H9 (cell line): ENCODE results near the gene EIF3A. TPM values are rescaled to one million over a fixed set of nuclear protein-coding genes. Genes with fewer than 3 reads are reported as not detected.

Experiments
- DNase-seq: peaks from one replicate; pipeline ENCODE4 v3.0.0-alpha.2; 2017
- H2AFZ ChIP-seq: one replicate; pipeline ENCODE4 v1.6.1; 2013; ENCODE audit warnings: mild to moderate bottlenecking, low read length, control low read depth, moderate library complexity
- H2AK5ac ChIP-seq: 2 replicates; pipeline ENCODE4 v1.6.1; 2013; ENCODE audit warnings: low read length, control low read depth, mixed read lengths; ENCODE audit not compliant: insufficient read length
- H2BK120ac ChIP-seq: one replicate; pipeline ENCODE4 v1.6.1; 2013; ENCODE audit warnings: low read depth, mild to moderate bottlenecking, low read length, control low read depth, inconsistent platforms; ENCODE audit not compliant: poor library complexity, severe bottlenecking
- H2BK12ac ChIP-seq: 2 replicates; pipeline ENCODE4 v1.6.1; 2013; ENCODE audit warnings: low read length, control low read depth, mixed read lengths, low read depth; ENCODE audit not compliant: insufficient read length
- H2BK15ac ChIP-seq: 2 replicates; pipeline ENCODE4 v1.6.1; 2013; ENCODE audit warnings: low read depth, low read length, control low read depth
- H2BK20ac ChIP-seq: one replicate; pipeline ENCODE4 v1.6.1; 2013; ENCODE audit warnings: low read depth, mild to moderate bottlenecking, low read length, control low read depth, inconsistent platforms; ENCODE audit not compliant: poor library complexity, severe bottlenecking
- H2BK5ac ChIP-seq: 2 replicates; pipeline ENCODE4 v1.6.1; 2013; ENCODE audit warnings: low read length, control low read depth, mixed read lengths; ENCODE audit not compliant: insufficient read length
- H3K14ac ChIP-seq: 2 replicates; pipeline ENCODE4 v1.6.1; 2013; ENCODE audit warnings: low read length, control low read depth; ENCODE audit not compliant: insufficient read depth
- H3K18ac ChIP-seq: 2 replicates; pipeline ENCODE4 v1.6.1; 2013; ENCODE audit warnings: low read depth, mild to moderate bottlenecking, mixed read lengths, low read length, control low read depth; ENCODE audit not compliant: insufficient read length
- H3K23ac ChIP-seq: 2 replicates; pipeline ENCODE4 v1.6.1; 2013; ENCODE audit warnings: low read length, control low read depth, mixed read lengths, low read depth; ENCODE audit not compliant: insufficient read length
- H3K23me2 ChIP-seq: 2 replicates; pipeline ENCODE4 v1.6.1; 2013; ENCODE audit warnings: low read depth, mild to moderate bottlenecking, mixed read lengths, low read length, control low read depth; ENCODE audit not compliant: insufficient read length, poor library complexity, severe bottlenecking
- H3K27ac ChIP-seq: 2 replicates; pipeline ENCODE4 v1.5.1; 2013; ENCODE audit warnings: low read length, control low read depth, mixed read lengths, low read depth; ENCODE audit not compliant: insufficient read length
- H3K27me3 ChIP-seq: 2 replicates; pipeline ENCODE4 v1.6.1; 2013; ENCODE audit warnings: low read length, control low read depth, inconsistent platforms; ENCODE audit not compliant: insufficient read depth
- H3K4ac ChIP-seq: 2 replicates; pipeline ENCODE4 v1.6.1; 2013; ENCODE audit warnings: low read depth, mild to moderate bottlenecking, control low read depth, inconsistent platforms, low read length, moderate library complexity
- H3K4me1 ChIP-seq: 2 replicates; pipeline ENCODE4 v1.6.1; 2013; ENCODE audit warnings: low read length, control low read depth, inconsistent platforms; ENCODE audit not compliant: insufficient read depth
- H3K4me2 ChIP-seq: 2 replicates; pipeline ENCODE4 v1.6.1; 2013; ENCODE audit warnings: low read length, control low read depth, mixed read lengths; ENCODE audit not compliant: insufficient read length, insufficient read depth
- H3K56ac ChIP-seq: 2 replicates; pipeline ENCODE4 v1.6.1; 2013; ENCODE audit warnings: low read depth, mild to moderate bottlenecking, mixed read lengths, low read length, control low read depth; ENCODE audit not compliant: insufficient read length
- H3K79me1 ChIP-seq: 2 replicates; pipeline ENCODE4 v1.6.1; 2013; ENCODE audit warnings: low read depth, mild to moderate bottlenecking, moderate library complexity, low read length, control low read depth, inconsistent platforms; ENCODE audit not compliant: insufficient read depth, poor library complexity, severe bottlenecking
- H3K79me2 ChIP-seq: 2 replicates; pipeline ENCODE4 v1.6.1; 2013; ENCODE audit warnings: low read length, control low read depth, inconsistent platforms; ENCODE audit not compliant: insufficient read depth
- H3K9ac ChIP-seq: 2 replicates; pipeline ENCODE4 v1.6.1; 2013; ENCODE audit warnings: low read length, control low read depth, mixed read lengths; ENCODE audit not compliant: insufficient read length; ENCODE audit errors: extremely low read depth
- H3K9me3 ChIP-seq: one replicate; pipeline ENCODE4 v1.6.1; 2013; ENCODE audit warnings: low read depth, low read length, inconsistent platforms; ENCODE audit not compliant: control insufficient read depth
- H3T11ph ChIP-seq: one replicate; pipeline ENCODE4 v1.6.1; 2013; ENCODE audit warnings: mild to moderate bottlenecking, low read length, control low read depth, inconsistent platforms
- H4K20me1 ChIP-seq: one replicate; pipeline ENCODE4 v1.6.1; 2013; ENCODE audit not compliant: control insufficient read depth, insufficient read length, insufficient read depth
- H4K5ac ChIP-seq: 2 replicates; pipeline ENCODE4 v1.6.1; 2013; ENCODE audit warnings: low read depth, mild to moderate bottlenecking, mixed read lengths, low read length, control low read depth; ENCODE audit not compliant: insufficient read length
- H4K8ac ChIP-seq: replicated peaks from 2 replicates; pipeline ENCODE4 v1.6.1; 2013; ENCODE audit warnings: low read length, control low read depth, mixed read lengths, low read depth; ENCODE audit not compliant: insufficient read length
- H4K91ac ChIP-seq: 2 replicates; pipeline ENCODE4 v1.6.1; 2013; ENCODE audit warnings: low read depth, mild to moderate bottlenecking, moderate library complexity, mixed read lengths, low read length, control low read depth; ENCODE audit not compliant: insufficient read length
- H3K27ac Mint-ChIP-seq, 3 experiments: 2 replicates in 2 of 3; 3 replicates in 1 of 3; pipeline ENCODE4 v1.8.0; 2020 to 2021; ENCODE audit warnings: mixed read lengths in 3 of 3, mild to moderate bottlenecking in 1 of 3, moderate library complexity in 1 of 3
- H3K27me3 Mint-ChIP-seq: 2 replicates; pipeline ENCODE4 v1.8.0; 2021; ENCODE audit warnings: low read depth, mild to moderate bottlenecking, moderate library complexity, mixed read lengths
- H3K36me3 Mint-ChIP-seq, 3 experiments: 2 replicates in 2 of 3; 3 replicates in 1 of 3; pipeline ENCODE4 v1.8.0; 2020 to 2021; ENCODE audit warnings: low read depth in 3 of 3, mixed read lengths in 3 of 3; ENCODE audit not compliant: insufficient read depth in 1 of 3
- H3K4me1 Mint-ChIP-seq, 2 experiments: 2 replicates each; pipeline ENCODE4 v1.8.0; 2020; ENCODE audit warnings: mixed read lengths in 2 of 2
- H3K4me3 Mint-ChIP-seq, 2 experiments: 2 replicates in 1 of 2; 3 replicates in 1 of 2; pipeline ENCODE4 v1.8.0; 2020 to 2021; ENCODE audit warnings: mild to moderate bottlenecking in 2 of 2, mixed read lengths in 2 of 2, moderate library complexity in 1 of 2
- H3K9me3 Mint-ChIP-seq, 2 experiments: 2 replicates in 1 of 2; 3 replicates in 1 of 2; pipeline ENCODE4 v1.8.0; 2020; ENCODE audit warnings: mild to moderate bottlenecking in 2 of 2, mixed read lengths in 2 of 2, moderate library complexity in 1 of 2
- CTCF ChIP-seq: fragments of 200-600 bp; sonication (generic); conservative IDR thresholded peaks from 3 replicates; pipeline ENCODE4 v1.8.0; 2021; ENCODE audit warnings: antibody characterized with exemption, mild to moderate bottlenecking
- WGBS: extraction: QIAGEN DNeasy Blood & Tissue Kit; methylation state at CpG from one replicate; pipeline ENCODE4 v1.1.7; 2013; ENCODE audit warnings: missing lambda C conversion rate, low lambda C conversion rate, mixed read lengths; ENCODE audit not compliant: insufficient read length; ENCODE audit errors: extremely low coverage; 5-methylcytosine and 5-hydroxymethylcytosine counted together
- total RNA-seq: library from RNA; stranded (reverse); gene quantifications from 2 replicates; pipeline ENCODE4 v1.2.1, GENCODE V29; 2021

Gene EIF3A
- total RNA-seq, 1 experiment from 2014 or later, result 206 TPM

DNA sequence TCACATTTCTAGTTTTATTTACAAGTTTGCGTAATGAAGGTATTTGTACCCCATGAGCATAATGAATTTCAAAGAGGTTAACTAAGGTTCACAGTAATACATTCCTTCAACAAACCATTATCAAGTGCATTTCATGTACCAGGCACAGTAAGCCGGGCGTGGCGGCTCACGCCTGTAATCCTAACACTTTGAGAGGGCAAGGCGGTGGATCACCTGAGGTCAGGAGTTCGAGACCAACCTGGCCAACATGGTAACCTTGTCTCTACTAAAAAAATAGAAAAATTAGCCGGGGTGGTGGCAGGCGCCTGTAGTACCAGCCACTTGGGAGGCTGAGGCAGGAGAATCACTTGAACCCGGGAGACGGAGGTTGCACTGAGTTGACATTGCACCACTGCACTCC lies 4.3 kb upstream of the EIF3A start:
- no peak overlapping the region for H2BK15ac ChIP-seq
- no peak overlapping the region for H3K4ac ChIP-seq
- no peak for TF ChIP-seq CTCF
- H3K4me1 Mint-ChIP-seq, result peaks cover 6 to 8% of the 10 kb centered on the region in 2 experiments
- H3K56ac ChIP-seq, result no peak overlapping the region
- no peak overlapping the region for H2AFZ ChIP-seq
- peaks cover 7% of the 10 kb centered on the region; the same call in 1 of the 2 replicates for H3K79me2 ChIP-seq
- H3K23me2 ChIP-seq, result peaks cover under 1% of the 10 kb centered on the region
- no peaks in the 10 kb centered on the region for H3K9me3 ChIP-seq
- H3K27ac ChIP-seq, result no peak overlapping the region
- WGBS, result no CpG with 5 or more reads among the region's 11 CpGs
- H3K36me3 Mint-ChIP-seq, result peaks cover 0 to 1% (median under 1%) of the 10 kb centered on the region in 3 experiments; a peak in 5 of 7 replicates
- no peak overlapping the region for H4K91ac ChIP-seq
- no peak overlapping the region for H2BK12ac ChIP-seq
- H3K4me2 ChIP-seq, result no peak overlapping the region
- H3K14ac ChIP-seq, result no peak overlapping the region
- H3K27me3 ChIP-seq, result no peaks in the 10 kb centered on the region
- DNase-seq, result no peak
- no peaks in the 10 kb centered on the region for H3K79me1 ChIP-seq
- H3K9me3 Mint-ChIP-seq, result no peaks in the 10 kb centered on the region; a peak in 2 of 5 replicates
- H3K23ac ChIP-seq, result no peak overlapping the region
- H3K18ac ChIP-seq, result no peak overlapping the region
- no peak overlapping the region for H3K4me3 Mint-ChIP-seq
- H2BK120ac ChIP-seq, result no peak overlapping the region
- H2AK5ac ChIP-seq, result no peak overlapping the region
- no peak overlapping the region for H4K5ac ChIP-seq
- H2BK5ac ChIP-seq, result no peak overlapping the region
- H3K9ac ChIP-seq, result no peak overlapping the region
- no peak overlapping the region for H4K8ac ChIP-seq
- H3K4me1 ChIP-seq, result no peaks in the 10 kb centered on the region
- H3K27me3 Mint-ChIP-seq, result peaks cover 2% of the 10 kb centered on the region; the same call in 1 of the 2 replicates
- H2BK20ac ChIP-seq, result no peak overlapping the region
- no peak overlapping the region for H3K27ac Mint-ChIP-seq
- no peak overlapping the region for H3T11ph ChIP-seq
- no peaks in the 10 kb centered on the region for H4K20me1 ChIP-seq
